GM23248 (cell line): ENCODE results near the gene DDX11. TPM values are rescaled to one million over a fixed set of nuclear protein-coding genes. Genes with fewer than 3 reads are reported as not detected.
"Not testable (repeated sequence)": the region's sequence is repeated elsewhere in the genome, so short reads cannot be mapped to it uniquely, and the experiment has no call there.

Experiments used
- DNase-seq: peaks from one replicate; pipeline ENCODE4 v3.0.0-alpha.2; 2015
- H2AFZ ChIP-seq: fragments of 200-600 bp; sonication (generic); 2 replicates; pipeline ENCODE4 v1.6.1; 2016; ENCODE audit warnings: antibody characterized with exemption
- H3F3A ChIP-seq: fragments of 200-600 bp; sonication (generic); 2 replicates; pipeline ENCODE4 v1.6.1; 2016; ENCODE audit warnings: mild to moderate bottlenecking, antibody characterized with exemption, mixed run types; ENCODE audit not compliant: insufficient read depth
- H3K27ac ChIP-seq: fragments of 200-600 bp; sonication (generic); 2 replicates; pipeline ENCODE4 v1.5.1; 2016; ENCODE audit warnings: mild to moderate bottlenecking
- H3K27me3 ChIP-seq: fragments of 200-600 bp; sonication (generic); replicated peaks from 2 replicates; pipeline ENCODE4 v1.6.1; 2016; ENCODE audit warnings: mild to moderate bottlenecking; ENCODE audit not compliant: insufficient read depth
- H3K36me3 ChIP-seq: fragments of 200-600 bp; sonication (generic); 2 replicates; pipeline ENCODE4 v1.6.1; 2016; ENCODE audit warnings: low read depth, mild to moderate bottlenecking
- H3K4me1 ChIP-seq: fragments of 200-600 bp; sonication (generic); 2 replicates; pipeline ENCODE4 v1.6.1; 2016; ENCODE audit warnings: mild to moderate bottlenecking; ENCODE audit not compliant: insufficient read depth
- H3K4me2 ChIP-seq: fragments of 200-600 bp; sonication (generic); one replicate; pipeline ENCODE4 v1.6.1; 2016; ENCODE audit warnings: mild to moderate bottlenecking; ENCODE audit not compliant: unreplicated experiment
- H3K4me3 ChIP-seq: fragments of 200-600 bp; sonication (generic); 2 replicates; pipeline ENCODE4 v1.5.1; 2016; ENCODE audit warnings: mild to moderate bottlenecking
- H3K79me2 ChIP-seq: fragments of 200-600 bp; sonication (generic); 2 replicates; pipeline ENCODE4 v1.6.1; 2016; ENCODE audit warnings: mild to moderate bottlenecking; ENCODE audit not compliant: insufficient read depth
- H3K9ac ChIP-seq: fragments of 200-600 bp; sonication (generic); 2 replicates; pipeline ENCODE4 v1.6.1; 2016; ENCODE audit warnings: mild to moderate bottlenecking
- H3K9me2 ChIP-seq: fragments of 200-600 bp; sonication (generic); 2 replicates; pipeline ENCODE4 v1.6.1; 2016; ENCODE audit warnings: mixed run types, mild to moderate bottlenecking, moderate library complexity; ENCODE audit not compliant: insufficient read depth
- H3K9me3 ChIP-seq: fragments of 200-600 bp; sonication (generic); one replicate; pipeline ENCODE4 v1.6.1; 2017; ENCODE audit warnings: low read depth
- H4K20me1 ChIP-seq: fragments of 200-600 bp; sonication (generic); 2 replicates; pipeline ENCODE4 v1.6.0; 2016; ENCODE audit not compliant: insufficient read depth
- EZH2 ChIP-seq: fragments of 200-600 bp; sonication (generic); IDR thresholded peaks from 2 replicates; pipeline ENCODE4 v1.6.1; 2018; ENCODE audit warnings: antibody characterized with exemption, mild to moderate bottlenecking; ENCODE audit not compliant: insufficient read depth, poor library complexity, severe bottlenecking
- EZH2phosphoT487 ChIP-seq: fragments of 200-600 bp; sonication (generic); IDR thresholded peaks from 2 replicates; pipeline ENCODE4 v1.6.1; 2018; ENCODE audit warnings: antibody characterized with exemption, moderate library complexity, mild to moderate bottlenecking, low read depth; ENCODE audit not compliant: insufficient read depth
- WGBS, 2 experiments: methylation state at CpG; one replicate each; pipeline ENCODE4 v1.1.6; 2015 to 2017; ENCODE audit warnings: low lambda C conversion rate in 2 of 2, low coverage in 1 of 2; ENCODE audit errors: missing lambda C conversion rate in 2 of 2; 5-methylcytosine and 5-hydroxymethylcytosine counted together
- in situ Hi-C: fragments of 300-500 bp; cut with MboI; formaldehyde crosslinking; loops from 2 replicates; pipeline ENCODE4 v1.15.0; 2020
- polyA plus RNA-seq: library from polyadenylated mRNA; unstranded; fragments of >200 nt; fragmentation: Nextera tagmentation; extraction: Ambion mirVana; gene quantifications from 2 replicates; pipeline ENCODE4 v1.2.1, GENCODE V29; 2016
- total RNA-seq: library from RNA; depleted of rRNA; stranded (reverse); fragments of >200 nt; shearing (Covaris generic); gene quantifications from 2 replicates; pipeline ENCODE4 v1.2.3, GENCODE V29; 2014

The DDX11 gene
- total and polyA plus RNA-seq, 2 experiments from 2014 or later = 5.0 to 6.1 TPM

- no peaks in the 10 kb centered on the region for H3K4me1 ChIP-seq
- H3K9ac ChIP-seq = no peak overlapping the region
- no peaks in the 10 kb centered on the region for H3K36me3 ChIP-seq
- H3K4me3 ChIP-seq = no peak overlapping the region
- H3K27ac ChIP-seq = no peak overlapping the region
- H3K79me2 ChIP-seq = no peaks in the 10 kb centered on the region
- no peaks in the 10 kb centered on the region for H3K9me3 ChIP-seq
- in situ Hi-C loops = no loop called here
- no peaks in the 10 kb centered on the region for H4K20me1 ChIP-seq
- TF ChIP-seq EZH2phosphoT487 (no peak), EZH2 (no peak)
- no peaks in the 10 kb centered on the region for H3F3A ChIP-seq
- no peak overlapping the region for H2AFZ ChIP-seq
- 89% methylated on average over 4 of the region's 4 CpGs for WGBS, 2 experiments
- no peak for DNase-seq
- H3K9me2 ChIP-seq = no peaks in the 10 kb centered on the region
- no peak overlapping the region for H3K4me2 ChIP-seq
- H3K27me3 ChIP-seq = no peaks in the 10 kb centered on the region
Observed at GRCh38 chr12:31057671-31058070, 16.0 kb upstream of the DDX11 start.

DNA sequence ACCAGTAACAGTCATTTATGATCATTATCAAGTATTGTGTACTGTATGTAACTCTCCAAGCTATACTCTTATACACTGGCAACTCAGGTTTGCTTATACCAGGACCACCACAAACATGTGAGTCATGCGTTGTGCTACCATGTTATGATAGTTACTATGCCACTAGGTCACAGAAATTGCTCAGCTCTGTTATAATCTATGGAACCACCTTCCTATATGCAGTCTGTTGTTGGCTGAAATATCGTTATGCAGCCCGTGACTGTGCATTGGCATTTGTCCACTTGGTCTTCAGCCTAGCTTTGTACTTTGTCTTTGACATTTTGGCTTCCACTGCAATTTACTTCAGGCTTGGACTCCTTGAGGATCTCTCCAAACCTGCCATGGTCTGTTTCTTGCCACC, 7.5 kb upstream of the DDX11 start:
- WGBS, 2 experiments = 42 to 65% methylated on average over 3 of the region's 3 CpGs
- H3K4me2 ChIP-seq, H3K4me3 ChIP-seq, H3K36me3 ChIP-seq, H3K9me3 ChIP-seq, H3K4me1 ChIP-seq, H3K27me3 ChIP-seq, H3F3A ChIP-seq, H3K9ac ChIP-seq, H3K79me2 ChIP-seq, H4K20me1 ChIP-seq, in situ Hi-C loops, H3K27ac ChIP-seq, H2AFZ ChIP-seq, H3K9me2 ChIP-seq: not testable (repeated sequence)
- DNase-seq = peak; percentile 2

- H3K9me2 ChIP-seq, H2AFZ ChIP-seq, H3K4me1 ChIP-seq, H3K9me3 ChIP-seq, H3K27ac ChIP-seq, H3K79me2 ChIP-seq, in situ Hi-C loops, H3K4me2 ChIP-seq, H3K9ac ChIP-seq, H3K36me3 ChIP-seq, H3K4me3 ChIP-seq, H4K20me1 ChIP-seq, H3F3A ChIP-seq, H3K27me3 ChIP-seq: not testable (repeated sequence)
- DNase-seq = peak; percentile 1
- 68% methylated on average over 2 of the region's 2 CpGs for WGBS, 2 experiments
Observed at GRCh38 chr12:31067656-31068055, 6.0 kb upstream of the DDX11 start.

DNA sequence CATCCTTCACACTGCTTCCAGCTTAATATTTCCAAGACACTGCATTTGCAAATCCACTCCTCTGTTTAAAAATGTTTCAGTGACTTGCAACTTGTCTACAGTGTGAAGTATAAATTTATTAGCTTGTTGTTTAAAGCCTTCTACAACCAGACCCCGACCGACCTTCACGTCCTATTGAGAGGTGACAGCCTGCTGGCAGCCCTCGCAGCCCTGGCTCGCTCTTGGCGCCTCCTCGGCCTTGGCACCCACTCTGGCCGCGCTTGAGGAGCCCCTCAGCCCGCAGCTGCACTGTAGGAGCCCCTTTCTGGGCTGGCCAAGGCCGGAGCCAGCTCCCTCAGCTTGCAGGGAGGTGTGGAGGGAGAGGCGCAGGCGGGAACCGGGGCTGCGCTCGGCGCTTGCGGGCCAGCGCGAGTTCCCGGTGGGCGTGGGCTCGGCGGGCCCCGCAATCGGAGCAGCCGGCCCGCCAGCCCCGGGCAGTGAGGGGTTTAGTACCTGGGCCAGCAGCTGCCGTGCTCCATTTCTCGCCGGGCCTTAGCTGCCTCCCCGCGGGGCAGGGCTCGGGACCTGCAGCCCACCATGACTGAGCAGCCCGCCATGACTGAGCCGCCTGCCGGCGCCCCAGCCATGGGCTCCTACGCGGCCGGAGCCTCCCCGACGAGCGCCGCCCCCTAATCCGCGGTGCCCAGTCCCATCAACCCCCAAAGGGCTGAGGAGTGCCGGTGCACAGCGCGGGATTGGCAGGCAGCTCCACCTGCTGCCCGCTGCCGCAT, 2.5 kb upstream of the DDX11 start:
- in situ Hi-C loops, H3K4me3 ChIP-seq, H4K20me1 ChIP-seq, H3K36me3 ChIP-seq, H3K4me2 ChIP-seq, H3K27ac ChIP-seq, H3K9ac ChIP-seq, H3K27me3 ChIP-seq, H3K4me1 ChIP-seq, H2AFZ ChIP-seq, DNase-seq, H3F3A ChIP-seq, H3K79me2 ChIP-seq, H3K9me3 ChIP-seq, H3K9me2 ChIP-seq: not testable (repeated sequence)
- 88 to 100% methylated on average over 7 to 35 of the region's 53 CpGs for WGBS, 2 experiments

DNA sequence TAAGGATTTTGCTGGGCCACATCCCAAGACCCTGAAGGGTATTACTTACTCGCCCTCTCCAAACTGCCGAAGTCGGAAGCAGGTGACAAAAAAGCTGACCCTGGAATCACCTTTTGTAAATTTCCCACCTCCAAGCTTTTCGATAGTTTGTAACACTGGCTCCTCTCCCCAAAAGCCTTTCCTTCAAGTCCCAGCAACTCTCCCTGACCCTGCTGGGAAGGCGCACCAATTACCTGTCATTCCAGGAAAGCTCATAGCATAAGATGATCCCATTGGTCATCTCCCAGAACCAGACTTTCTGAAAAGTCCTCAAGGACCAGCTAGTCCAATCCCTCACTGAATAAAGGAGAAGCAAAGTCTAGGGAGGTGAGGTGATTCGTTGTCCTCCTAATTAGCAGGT, 698 bp upstream of the DDX11 start:
- H4K20me1 ChIP-seq, H3K79me2 ChIP-seq, in situ Hi-C loops, H3F3A ChIP-seq, H3K27me3 ChIP-seq, H3K9me2 ChIP-seq, H3K27ac ChIP-seq, H3K4me1 ChIP-seq, H3K36me3 ChIP-seq, H3K9me3 ChIP-seq: not testable (repeated sequence)
- peak overlapping the region; percentile 85 for H3K4me3 ChIP-seq
- H3K9ac ChIP-seq = 0 out of 2 replicates have a peak overlapping the region, but pooled peaks have one; percentile 73
- H2AFZ ChIP-seq = peak overlapping the region; percentile 98
- 43 to 60% methylated on average over 5 of the region's 6 CpGs for WGBS, 2 experiments
- peak; percentile 2 for DNase-seq
- peak overlapping the region; percentile 93 for H3K4me2 ChIP-seq

GRCh38 chr12:31074333-31074874, 744 bp downstream of the DDX11 start:
- H3K4me1 ChIP-seq, in situ Hi-C loops, H3F3A ChIP-seq, H3K36me3 ChIP-seq, H3K9me2 ChIP-seq, H3K9me3 ChIP-seq, H3K27me3 ChIP-seq, H3K79me2 ChIP-seq, H4K20me1 ChIP-seq: not testable (repeated sequence)
- Histone ChIP-seq H3K4me3 (peak overlapping the region; percentile 85), H2AFZ (peak overlapping the region; percentile 98), H3K27ac (peak overlapping the region; percentile 26; the same call in 1 of the 2 replicates), H3K4me2 (peak overlapping the region; percentile 93), H3K9ac (peak overlapping the region; percentile 73)
- peak; percentile 37 for DNase-seq
- 9 to 10% methylated on average over 13 to 15 of the region's 16 CpGs for WGBS, 2 experiments

- H2AFZ ChIP-seq, in situ Hi-C loops, H3K9ac ChIP-seq, H3K4me2 ChIP-seq, H3K4me3 ChIP-seq, H3K27me3 ChIP-seq, H3K9me2 ChIP-seq, H3F3A ChIP-seq, H3K9me3 ChIP-seq, DNase-seq, H3K4me1 ChIP-seq, H3K79me2 ChIP-seq, H3K27ac ChIP-seq, H4K20me1 ChIP-seq, H3K36me3 ChIP-seq: not testable (repeated sequence)
- WGBS, 2 experiments = 85 to 90% methylated on average over 9 to 11 of the region's 11 CpGs
Observed at GRCh38 chr12:31076150-31076549, 2.5 kb downstream of the DDX11 start.
